ENCODE data around the gene SOS1.
"Not testable (repeated sequence)": the region's sequence is repeated elsewhere in the genome, so short reads cannot be mapped to it uniquely, and the experiment has no call there.

The SOS1 gene

GRCh38 chr2:39138187-39138836 lies 17.5 kb upstream of the SOS1 start:
- FAIRE-seq = not testable (repeated sequence)

DNA sequence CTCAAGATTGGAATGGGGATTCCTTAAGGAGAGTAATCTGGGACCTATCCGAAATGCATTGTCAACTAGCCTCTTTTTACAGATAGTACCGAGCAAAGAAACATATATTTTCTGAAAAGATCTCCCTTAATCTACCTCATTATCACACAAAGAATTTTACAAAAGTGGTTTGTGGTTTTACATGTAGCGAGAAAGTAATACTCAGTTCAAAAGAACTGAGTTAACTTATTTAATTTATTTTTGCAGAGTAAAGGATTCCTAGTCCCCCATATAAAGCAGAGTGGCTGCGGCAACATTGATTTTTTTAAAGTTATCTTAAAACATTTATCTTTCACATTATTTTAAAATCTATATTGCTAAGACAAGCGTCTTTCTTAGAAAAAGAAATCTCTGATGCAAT lies 15.9 kb upstream of the SOS1 start:
- FAIRE-seq = no peak

DNA sequence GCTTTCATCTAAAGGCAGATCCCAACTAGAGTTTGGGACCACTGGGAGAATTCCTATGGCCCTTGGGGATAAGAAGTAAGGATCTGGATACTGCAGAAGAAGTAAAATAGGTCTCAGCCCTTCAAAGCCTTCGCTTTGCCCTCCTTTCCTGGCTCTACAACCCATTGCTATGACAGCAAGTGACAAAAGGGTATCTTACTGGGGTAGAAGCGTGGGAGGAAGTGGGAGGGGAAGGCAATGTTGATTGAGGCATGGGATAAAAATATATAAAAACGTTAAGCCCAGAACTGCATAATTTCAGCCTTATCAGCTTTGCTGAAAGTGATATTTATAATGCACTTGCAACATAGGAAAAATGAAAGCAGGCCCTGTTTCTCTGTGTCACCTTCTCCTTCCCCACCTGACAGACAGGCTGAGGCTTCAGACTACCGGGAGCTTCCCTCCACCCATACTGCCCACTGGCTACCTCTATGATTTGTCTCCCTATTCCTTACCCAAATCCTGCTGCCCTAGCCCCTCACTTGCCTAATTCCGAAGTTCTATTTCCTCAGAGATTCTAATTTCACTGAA lies 14.9 kb upstream of the SOS1 start:
- FAIRE-seq = no peak

- FAIRE-seq = no peak
These were observed 12.5 kb upstream of the SOS1 start for GRCh38 chr2:39133215-39133851.

DNA sequence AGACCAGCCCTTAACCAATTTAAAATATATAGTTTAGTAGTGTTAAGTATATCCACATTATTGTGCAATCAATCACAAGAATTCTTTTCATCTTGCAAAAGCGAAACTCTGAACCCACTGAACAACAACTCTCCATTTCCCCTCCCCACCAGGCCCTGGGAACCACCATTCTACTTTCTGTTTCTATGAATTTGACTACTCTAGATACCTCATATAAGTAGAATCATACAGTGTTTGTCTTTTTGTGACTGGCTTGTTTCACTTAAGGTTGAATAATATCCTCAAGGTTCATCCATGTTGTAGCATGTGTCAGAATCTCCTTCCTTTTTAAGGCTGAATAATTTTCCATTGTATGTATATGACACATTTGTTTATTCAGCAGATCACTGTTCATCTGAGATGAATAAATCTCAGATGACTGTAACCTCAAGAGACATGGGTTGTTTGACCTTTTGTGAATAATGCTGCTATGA lies 8.1 kb upstream of the SOS1 start:
- FAIRE-seq = no peak

DNA sequence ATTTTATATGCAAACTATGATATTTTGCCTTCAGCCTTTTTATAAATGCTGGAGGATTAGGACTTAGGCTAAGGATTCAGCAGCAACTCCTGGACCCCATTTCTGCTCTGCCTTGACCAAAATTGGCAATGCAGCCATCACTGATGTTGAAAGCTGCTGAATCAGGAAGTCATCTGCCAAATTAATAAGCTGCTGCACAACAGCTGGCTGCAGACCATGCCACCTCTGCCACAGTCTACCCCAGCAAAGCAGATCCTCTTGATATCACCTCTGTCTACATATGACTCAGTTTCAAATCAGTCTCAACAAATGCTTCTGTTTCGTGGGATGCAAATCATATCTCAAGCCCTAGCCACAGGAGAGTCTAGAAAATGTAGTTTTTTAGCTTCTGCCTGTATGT lies 7.1 kb upstream of the SOS1 start:
- FAIRE-seq = no peak

DNA sequence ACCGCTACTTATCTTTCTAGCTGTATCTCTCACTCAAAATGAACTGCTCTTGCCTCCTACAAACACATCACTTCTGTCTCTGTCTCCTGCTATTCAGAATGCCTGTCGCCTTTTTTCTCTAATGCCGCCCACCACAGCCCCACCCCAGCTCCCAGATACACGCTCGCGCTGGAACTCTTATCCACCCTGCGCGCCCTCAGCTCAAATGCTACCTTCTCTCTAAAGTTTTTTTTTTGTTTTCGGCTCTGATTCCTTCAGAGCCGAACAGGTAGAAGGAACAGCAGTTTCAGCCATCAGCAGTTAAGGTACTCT lies 3.9 kb upstream of the SOS1 start:
- FAIRE-seq = no peak

DNA sequence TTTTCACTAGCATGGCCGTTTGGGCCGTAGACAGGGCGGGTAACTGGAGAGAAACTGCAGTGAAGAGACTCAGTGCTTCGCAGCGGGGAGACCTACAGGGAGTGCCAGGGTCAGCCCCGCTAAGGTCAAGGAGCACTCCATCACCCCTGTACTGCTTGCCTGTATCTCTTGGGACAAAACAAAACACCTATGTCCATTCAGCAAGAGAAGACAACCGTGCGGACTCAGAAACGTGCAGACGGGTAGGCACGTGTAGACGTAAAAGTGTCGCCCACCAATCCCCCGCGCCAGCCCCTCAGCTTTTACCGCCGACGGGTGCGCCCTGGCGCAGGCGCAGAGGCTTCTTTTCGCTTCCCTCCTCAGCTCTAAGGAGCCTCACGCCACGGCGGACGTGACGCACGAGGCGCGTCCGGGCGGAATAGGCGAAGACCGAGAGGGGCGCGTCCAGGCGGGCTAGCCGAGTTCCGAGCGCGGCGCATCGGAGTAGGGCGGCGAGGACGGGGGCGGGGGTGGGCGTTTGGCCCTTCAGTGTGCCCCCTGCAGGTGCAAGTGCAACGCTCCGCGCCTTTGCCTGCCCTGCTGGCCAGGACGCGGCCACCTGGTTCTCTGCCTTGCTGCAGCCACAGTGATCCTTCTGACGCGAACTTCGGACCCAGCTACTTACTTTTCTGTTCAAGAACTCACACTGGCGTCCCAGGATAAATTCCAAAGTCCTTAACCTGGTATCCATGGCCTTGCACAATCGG lies 3.3 kb upstream of the SOS1 start:
- no peak for FAIRE-seq

DNA sequence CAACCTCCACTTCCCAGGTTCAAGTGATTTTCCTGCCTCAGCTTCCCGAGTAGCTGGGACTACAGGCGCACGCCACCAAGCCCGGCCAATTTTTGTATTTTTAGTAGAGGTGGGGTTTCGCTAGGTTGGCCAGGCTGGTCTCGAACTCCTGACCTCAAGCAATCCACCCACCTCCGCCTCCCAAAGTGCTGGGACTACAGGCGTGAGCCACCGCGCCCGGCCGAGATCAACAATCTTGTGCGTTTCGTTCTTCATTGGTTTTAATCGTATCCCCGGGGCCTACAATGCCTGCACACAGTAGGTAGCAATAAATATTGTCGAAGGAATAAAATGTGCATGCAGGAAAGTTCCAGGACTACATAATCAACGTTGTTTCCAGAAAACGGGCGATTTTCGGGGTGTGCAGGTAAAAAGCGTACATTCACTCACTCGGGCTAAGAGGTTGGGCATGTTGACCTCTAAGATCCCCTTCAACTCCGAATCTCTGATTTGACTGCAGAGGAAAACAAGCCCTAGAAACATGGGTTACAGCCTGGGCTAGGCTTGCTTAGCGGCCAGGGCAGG lies 2.7 kb upstream of the SOS1 start:
- no peak for FAIRE-seq

GRCh38 chr2:39121523-39122063 lies 742 bp upstream of the SOS1 start:
- FAIRE-seq = no peak

DNA sequence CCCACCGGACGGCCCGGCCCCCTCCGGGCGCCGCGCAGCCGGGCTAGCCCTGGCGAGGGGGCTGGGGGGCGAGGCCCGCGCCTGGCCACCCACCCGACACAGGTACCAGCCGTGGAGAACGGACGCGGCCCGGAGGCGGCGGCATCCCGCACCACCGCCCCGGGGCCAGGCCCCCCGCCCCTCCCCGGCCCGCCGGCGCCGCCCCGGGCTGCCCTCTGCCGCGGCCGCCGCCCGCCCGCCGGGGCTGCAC lies 405 bp downstream of the SOS1 start:
- no peak for FAIRE-seq

DNA sequence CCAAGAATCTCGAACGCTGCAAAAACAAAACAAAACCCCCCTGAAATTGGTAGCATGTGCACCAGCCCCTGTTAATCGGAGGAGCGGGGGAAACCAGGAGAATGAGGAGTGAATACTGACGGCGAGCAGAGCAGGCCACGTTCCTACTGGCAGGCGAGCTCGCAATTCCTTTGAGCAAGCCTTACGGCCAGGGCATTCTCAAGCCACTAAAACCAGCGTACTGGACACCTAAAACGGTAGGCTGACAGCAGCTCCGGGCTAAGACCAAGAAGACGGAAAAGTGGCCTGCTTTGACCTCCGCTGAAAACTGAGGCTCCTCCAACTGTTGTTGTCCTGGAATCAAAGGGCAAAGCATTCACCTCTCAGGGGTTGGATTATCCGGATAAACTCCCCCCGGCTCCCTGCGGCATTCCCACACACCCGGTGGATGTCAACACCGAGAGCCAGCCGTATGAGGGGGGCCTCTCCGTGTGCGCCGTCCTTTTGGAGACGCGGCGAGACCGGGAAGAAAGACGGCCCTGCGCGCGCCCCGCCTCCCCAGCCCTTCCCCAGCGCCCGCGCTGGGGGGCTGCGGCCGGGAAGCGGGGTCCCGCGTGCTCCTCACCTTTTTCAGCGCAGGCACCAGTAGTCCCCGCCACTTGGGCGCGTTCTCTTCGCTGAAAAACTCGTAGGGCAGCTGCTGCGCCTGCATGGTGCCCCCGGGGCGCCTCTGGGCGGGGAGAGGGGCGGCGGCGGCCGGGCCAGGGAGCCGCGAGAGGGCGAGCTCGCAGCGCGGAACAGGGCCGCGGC lies 925 bp downstream of the SOS1 start:
- FAIRE-seq = no peak

DNA sequence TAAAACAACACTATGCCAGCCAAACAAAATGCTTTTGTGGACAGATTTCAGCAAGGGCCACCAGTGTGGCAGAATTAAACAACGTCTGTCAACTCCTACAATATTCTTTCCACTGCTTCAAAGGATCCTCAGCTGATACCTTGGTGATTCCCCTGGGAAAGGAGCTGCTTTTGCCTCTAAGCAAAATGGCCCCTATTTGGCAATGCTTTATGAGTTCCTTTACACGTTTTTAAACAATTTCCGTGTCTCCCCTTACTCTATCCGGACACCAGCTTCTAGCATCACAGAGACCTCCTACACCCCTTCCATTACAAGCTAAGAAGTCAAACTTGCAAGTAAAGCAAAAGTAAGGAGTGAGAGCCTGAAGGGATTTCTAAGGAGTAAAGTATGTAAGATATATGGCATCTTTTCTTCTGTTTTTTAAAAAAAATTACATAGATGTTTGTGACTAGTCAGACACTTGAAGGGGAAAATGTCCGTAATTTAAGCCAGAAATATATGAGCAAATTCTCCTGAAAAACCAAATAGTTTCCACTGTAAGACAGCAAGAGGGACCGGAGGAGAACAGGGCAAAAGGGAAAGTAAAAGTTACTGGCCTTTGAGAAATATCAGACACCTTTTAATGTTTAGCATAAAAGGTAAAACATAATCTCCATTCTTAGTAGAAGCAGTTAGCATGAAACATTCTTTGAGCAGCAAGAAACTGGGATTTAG lies 1.9 kb downstream of the SOS1 start:
- no peak for FAIRE-seq

DNA sequence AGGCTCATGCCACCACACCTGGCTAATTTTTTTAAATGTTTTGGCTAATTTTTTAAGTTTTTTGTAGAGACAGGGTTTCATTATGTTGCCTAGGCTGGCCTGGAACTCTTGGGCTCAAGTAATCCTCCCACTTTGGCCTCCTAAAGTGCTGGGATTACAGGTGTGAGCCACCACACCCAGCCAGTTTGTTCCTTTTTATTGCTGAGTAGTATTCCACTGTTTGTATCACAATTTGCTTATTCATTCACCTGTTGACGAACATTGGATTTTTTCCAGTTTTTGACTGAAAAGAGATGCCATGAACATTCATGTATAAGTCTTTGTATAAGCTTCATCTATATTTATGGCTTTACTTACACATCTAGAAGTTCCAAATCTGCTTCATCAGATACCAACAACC lies 5.3 kb downstream of the SOS1 start:
- no peak for FAIRE-seq

- no peak for FAIRE-seq
These were observed 6.1 kb downstream of the SOS1 start for GRCh38 chr2:39114771-39115170.

GRCh38 chr2:39109537-39109936 lies 11.3 kb downstream of the SOS1 start:
- no peak for FAIRE-seq

DNA sequence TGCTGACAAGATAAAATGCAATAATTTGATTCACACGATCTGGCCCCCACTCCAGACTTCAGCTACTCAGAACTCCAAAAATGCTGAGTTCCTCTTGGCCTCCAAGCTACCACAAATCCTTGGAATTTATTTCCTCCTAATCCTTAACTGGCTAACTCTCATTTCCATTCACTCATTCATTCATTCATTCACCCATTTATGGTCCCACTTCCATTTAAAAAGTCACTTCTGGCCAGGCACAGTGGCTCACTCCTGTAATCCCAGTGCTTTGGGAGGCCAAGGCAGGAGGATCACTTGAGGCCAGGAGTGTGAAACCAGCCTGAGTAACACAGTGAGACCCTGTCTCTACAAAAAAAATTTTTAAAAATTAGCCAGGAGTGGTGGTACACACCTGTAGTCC lies 12.5 kb downstream of the SOS1 start:
- FAIRE-seq = no peak

DNA sequence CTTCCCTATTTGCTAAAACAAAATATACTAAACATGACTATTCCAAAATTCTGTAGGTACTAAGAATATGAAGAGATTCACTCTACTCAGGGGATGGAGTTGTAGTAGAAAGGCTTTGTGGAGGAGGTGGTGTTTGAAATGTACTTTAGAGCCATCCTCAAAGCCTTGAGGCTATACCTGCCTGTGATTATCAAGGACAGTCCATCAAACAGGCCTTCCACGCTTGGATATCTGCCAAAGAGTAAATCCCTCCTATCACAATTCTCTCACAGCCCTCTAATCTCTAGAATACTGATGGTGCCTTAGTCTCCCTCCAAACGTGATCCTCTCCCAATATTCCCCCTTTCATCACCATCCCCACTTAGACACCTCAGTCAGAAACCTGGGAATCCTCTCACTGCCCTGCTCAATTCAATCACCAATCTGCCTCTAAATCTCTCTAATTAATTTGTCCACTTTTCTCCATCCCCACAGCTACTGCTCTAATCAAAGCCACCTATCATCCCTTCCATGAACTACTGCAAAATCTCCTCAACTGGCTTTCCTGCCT lies 13.1 kb downstream of the SOS1 start:
- FAIRE-seq = no peak

DNA sequence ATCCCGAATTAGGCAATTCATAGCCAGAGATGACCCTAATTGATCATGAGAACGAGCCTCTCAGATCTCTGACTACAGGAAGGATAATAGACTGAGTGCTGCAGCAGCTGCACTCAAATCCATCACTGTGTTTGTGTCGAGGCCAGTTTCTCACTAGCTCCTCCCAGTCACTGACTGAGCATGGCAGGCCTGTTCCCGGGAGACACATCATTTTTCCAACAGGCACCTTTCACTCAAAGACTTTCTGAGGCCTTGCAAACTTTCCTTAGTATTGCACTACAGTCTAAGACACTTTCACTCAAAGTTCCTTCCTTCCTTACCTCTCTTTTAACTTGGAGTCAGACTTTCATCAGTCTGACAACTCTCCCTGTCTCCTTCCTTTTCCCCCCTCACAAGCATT lies 13.7 kb downstream of the SOS1 start:
- FAIRE-seq = no peak

DNA sequence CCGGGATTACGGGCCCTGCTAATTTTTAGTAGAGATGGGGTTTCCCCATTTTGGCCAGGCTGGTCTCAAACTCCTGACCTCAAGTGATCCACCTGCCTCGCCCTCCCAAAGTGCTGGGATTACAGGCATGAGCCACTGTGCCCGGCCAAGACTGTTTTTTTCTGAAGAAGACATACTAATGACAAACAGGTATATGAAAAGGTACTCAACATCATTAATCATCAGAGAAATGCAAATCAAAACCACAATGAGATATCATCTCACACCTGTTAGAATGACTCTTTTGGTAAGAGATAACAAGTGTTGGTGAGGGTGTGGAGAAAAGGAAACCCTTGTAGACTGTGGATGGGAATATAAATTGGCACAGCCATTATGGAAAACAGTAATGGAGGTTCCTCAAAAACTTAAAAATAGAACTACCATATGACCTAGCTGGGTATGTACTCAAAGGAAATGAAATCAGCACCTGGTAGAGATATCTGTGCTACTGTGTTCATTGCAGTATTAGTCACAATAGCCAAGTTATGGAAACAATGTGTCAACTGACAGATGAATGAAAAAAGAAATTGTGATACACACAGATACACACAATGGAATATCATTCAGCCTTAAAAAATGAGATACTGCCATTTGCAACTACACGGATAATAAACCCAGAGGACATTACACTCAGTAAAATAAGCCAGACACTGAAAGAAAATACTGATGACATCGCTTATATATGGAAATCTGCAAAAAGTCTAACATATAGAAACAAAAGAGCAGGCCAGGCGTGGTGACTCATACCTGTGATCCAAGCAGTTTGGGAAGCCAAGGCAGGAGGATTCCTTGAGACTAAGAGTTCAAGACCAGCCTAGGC lies 20.8 kb downstream of the SOS1 start:
- FAIRE-seq = no peak

DNA sequence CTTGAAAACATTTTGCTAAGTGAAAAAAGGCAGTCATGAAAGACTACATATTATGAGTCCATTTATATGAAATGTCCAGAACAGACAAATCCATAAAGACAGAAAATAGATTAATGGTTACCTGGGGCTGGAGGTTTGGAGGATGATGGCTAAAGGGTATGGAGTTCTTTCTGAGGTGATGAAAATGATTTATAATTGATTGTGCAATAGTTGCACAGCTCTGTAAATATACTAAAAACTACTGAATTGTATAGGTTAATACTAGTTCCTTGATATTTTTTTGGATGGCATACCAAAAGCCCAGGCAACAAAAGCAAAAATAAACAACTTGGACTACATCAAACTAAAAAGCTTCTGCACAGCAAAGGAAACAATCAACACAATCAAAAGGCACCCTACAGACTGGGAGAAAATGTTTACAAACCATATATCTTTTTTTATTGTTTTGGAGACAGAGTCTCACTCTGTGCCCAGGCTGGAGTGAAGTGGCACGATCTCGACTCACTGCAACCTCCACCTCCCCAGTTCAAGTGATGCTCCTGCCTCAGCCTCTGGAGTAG lies 21.5 kb downstream of the SOS1 start:
- FAIRE-seq = no peak
